Tibial nerve (tissue), 4 donors: ENCODE data around the gene GRIA1.

Experiments used
- CTCF ChIP-seq, 5 experiments: fragments of 200-600 bp in 3 of 5; fragments of 450-650 bp in 2 of 5; sonication (generic) in 3 of 5; IDR thresholded peaks; one replicate each; pipeline ENCODE4 v1.5.1; 2016 to 2019; ENCODE audit warnings: antibody characterized with exemption in 5 of 5, mild to moderate bottlenecking in 3 of 5, moderate library complexity in 2 of 5
- EP300 ChIP-seq, 2 donors: sonication (generic); formaldehyde crosslinking; IDR thresholded peaks; one replicate each; pipeline ENCODE4 v1.6.1; 2017; ENCODE audit warnings: antibody characterized with exemption in 2 of 2, mild to moderate bottlenecking in 1 of 2
- POLR2A ChIP-seq, 2 donors: fragments of 450-650 bp; IDR thresholded peaks; one replicate each; pipeline ENCODE4 v1.6.1; 2017; ENCODE audit warnings: antibody characterized with exemption in 2 of 2, mild to moderate bottlenecking in 2 of 2, moderate library complexity in 2 of 2

- TF ChIP-seq CTCF (IDR thresholded peaks at IDR 0.05) (no peak), POLR2A (IDR thresholded peaks at IDR 0.05) (no peak), EP300 (IDR thresholded peaks at IDR 0.05) (no peak)
Observed at GRCh38 chr5:153802050-153802821, 311.8 kb downstream of the GRIA1 start.
